PC-9 (cell line): ENCODE measurements around the gene RNF220.

Experiments used
- CTCF ChIP-seq: fragments of 200-600 bp; sonication (generic); conservative IDR thresholded peaks from 2 replicates; pipeline ENCODE4 v1.6.1; 2017; ENCODE audit warnings: mixed run types, antibody characterized with exemption, mild to moderate bottlenecking, moderate library complexity
- EZH2 ChIP-seq: fragments of 200-600 bp; sonication (generic); IDR thresholded peaks from 2 replicates; pipeline ENCODE4 v1.8.0; 2017; ENCODE audit warnings: antibody characterized with exemption, low read depth

DNA sequence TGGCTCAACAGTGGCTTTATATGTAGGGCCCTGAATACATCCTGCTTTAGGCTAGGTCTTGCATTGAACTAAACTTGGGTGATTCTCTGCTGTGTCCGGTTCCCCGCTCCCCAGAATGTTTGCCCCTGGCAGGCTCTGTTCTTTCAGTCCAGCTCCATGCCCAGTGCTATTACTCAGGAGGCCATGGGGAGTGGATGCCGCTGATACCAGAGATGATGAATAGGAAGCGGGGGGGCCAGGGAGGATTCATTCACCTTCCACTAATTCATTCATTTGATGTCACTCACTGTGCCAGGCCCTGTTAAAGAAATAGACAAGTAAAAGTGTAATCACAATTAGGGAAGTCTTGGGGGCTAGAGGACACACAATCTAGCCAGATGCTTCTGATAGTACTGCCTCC is 185.4 kb downstream of the RNF220 start:
- TF ChIP-seq CTCF (no peak), EZH2 (no peak)
